Activated gamma-delta T cell treated with anti-CD3 and anti-CD28 coated beads, Interleukin-2, amount 50 U/mL, for 16 hours (primary cell): ENCODE results near the gene RBMS2.
A peak's percentile ranks its signal among the peaks of the same experiment; 100 is the strongest.
"Not testable (repeated sequence)": the region's sequence is repeated elsewhere in the genome, so short reads cannot be mapped to it uniquely, and the experiment has no call there.

Experiments used
- DNase-seq: peaks from one replicate; pipeline ENCODE4 v3.0.0-alpha.2; 2020; ENCODE audit warnings: low read depth

The RBMS2 gene

GRCh38 chr12:56518570-56518969 lies 3.0 kb upstream of the RBMS2 start:
- DNase-seq: no peak

- no peak for DNase-seq
Observed at GRCh38 chr12:56520048-56520447, 1.6 kb upstream of the RBMS2 start.

DNA sequence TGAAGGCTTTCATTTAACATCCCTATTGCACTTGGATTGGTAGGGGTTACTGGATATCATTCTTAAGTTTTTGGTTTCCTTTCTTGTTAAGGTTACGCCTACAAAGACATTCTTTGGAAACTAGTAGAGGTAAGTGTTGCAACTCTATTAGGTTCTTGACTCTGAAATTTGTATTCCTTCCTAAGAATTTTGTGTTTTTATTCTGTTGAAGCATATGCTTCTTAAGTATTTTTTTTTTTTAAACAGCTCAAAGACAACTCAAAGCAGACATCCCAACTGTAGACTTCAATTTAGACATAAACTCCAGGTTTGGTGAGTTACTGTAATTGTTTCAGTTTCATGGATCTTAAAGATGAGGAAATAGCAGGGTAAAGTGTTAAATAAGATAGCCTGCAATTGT lies 1.1 kb upstream of the RBMS2 start:
- DNase-seq: no peak

DNA sequence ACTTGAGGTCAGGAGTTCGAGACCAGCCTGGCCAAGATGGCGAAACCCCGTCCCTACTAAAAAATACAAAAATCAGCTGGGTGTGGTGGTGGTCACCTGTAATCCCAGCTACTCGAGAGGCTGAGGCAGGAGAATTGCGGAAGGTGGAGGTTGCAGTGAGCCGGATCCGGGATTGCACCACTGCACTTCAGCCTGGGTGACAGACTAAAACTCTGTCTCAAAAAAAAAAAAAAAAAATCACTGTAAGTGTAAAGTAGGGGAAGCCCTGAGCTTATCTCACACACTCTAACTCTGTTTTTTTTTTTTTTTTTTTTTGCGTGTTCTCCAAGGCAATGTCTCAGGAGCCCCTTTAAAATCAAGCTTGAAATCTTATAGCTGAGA lies 421 bp upstream of the RBMS2 start:
- DNase-seq: no peak

DNA sequence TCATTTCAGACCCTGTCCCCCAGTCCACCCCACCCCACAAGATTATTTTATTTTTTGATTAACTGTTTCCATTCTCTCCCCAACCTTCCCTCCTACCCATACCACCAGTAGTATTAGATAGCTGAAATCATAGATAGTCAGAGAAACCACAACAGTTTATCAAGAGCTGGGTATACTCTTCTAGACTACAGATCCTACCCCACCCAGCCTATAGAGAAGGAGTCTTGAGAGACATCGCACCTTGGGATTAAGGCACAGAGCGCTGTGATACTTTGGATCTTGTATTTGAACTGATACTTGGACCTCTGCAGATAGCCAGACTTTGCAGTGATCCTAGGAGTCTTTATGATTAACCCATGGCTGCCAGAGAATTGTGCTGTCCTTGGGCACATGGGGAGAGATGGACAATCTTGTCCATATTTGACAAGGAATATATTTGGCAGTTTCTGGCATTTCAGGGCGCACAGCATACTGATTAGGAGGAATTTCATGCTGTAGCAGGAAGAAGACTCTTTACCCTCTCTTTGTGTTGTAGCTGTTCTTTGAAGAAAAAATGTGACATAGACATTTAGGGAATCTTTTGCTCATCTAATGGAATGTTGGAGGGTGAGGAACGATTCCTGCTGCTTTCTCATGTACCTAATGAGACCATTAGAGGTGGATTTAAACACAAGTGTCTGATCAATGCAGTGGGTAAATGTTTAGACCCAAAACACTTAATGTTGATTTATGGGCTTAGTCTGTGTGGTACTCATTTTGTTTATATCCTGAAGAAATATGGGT lies 982 bp downstream of the RBMS2 start:
- DNase-seq: no peak

DNA sequence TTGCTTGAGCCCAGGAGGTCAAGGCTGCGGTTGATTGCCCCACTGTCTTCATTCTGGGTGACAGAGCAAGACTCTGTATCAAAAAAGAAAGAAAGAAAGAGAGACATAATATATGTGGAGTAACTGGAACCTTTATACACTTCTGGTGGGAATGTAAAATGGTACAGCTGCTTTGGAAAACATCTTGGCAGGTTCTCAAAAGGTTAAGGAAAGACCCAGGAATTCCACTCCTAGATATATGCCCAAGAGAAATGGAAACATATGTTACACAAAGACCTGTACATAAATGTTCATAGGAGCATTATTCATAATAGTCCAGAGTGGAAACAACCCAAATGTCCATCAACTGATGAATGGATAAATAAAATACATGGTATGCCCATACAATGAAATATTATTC lies 7.2 kb downstream of the RBMS2 start:
- DNase-seq: no peak

DNA sequence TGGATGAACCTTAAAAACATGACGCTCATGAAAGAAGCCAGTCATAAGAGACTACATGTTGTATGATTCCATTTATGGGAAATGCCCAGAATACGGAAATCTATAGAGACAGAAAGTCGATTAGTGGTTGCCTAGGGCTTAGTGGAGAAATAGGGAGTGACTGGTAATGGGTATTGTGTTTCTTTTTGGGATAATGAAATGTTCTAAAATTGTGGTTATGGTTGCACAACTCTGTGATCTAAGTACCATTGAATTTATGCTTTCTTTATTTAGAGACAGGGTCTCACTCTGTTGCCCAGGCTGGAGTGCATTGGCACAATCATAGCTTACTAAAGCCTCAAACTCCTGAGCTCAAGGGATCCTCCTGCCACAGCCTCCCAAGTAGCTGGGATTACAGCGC lies 8.0 kb downstream of the RBMS2 start:
- DNase-seq: no peak

DNA sequence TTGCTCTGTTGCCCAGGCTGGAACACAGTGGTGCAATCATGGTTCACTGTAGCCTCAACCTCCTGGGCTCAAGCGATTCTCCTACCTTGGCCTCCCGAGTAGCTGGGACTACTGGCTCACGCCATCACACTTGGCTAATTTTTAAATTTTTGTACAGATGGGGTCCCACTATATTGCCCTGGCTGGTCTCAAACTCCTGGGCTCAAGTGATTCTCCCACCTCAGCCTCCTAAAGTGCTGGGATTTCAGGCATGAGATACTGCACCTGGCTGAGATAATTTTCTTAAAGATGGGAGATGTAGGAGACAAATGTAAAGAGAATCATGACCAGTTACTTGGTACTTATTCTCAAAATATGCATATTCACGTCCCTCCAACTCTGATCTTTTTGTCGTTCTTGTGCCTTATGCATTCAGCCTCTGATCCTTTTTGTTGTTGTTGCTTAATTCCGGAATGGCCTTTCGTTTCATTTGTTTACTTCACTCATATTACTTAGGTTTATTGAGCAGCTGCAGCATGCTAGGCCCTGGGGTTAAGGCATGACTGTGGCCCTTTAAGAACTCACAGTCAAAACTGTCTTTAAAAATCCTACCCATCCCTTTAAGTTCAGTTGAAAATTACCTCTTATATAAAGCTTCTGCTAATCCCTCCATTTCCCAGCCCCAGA lies 8.9 kb downstream of the RBMS2 start:
- DNase-seq: no peak

DNA sequence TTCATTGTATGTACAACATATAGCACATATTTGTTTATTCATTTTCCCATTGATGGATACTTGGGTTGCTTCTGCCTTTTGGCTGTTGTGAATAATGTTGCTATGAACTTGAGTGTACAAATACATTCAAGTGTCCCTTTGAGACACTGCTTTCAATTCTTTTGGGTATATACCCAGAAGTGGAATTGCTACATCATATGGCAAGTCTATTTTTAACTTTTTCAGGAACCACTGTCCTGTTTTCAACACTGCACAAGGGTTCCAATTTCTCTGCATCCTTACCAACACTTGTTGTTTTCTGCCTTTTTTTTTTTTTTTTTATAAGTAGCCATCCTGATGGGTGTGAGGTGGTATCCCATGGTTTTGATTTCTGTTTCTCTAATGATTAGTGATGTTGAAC lies 15.9 kb downstream of the RBMS2 start:
- no peak for DNase-seq

GRCh38 chr12:56541631-56542030 lies 20.0 kb downstream of the RBMS2 start:
- DNase-seq: no peak

DNA sequence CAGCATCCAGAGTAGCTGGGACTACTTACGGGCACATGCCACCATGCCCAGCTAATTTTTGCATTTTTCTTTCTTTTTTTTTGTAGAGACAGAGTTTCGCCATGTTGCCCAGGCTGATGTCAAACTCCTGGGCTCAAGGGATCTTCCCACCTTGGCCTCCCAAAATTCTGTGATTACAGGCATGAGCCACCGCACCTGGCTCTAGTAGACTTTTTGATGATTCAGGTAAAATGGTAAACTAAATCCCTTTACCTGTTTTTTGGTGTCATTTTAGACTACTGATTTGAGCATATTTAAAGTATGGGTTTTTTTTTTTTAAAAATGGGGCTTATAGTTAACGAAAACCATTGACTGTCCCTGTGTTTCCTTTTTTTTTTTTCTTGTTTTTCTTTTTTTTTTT lies 20.5 kb downstream of the RBMS2 start:
- DNase-seq: no peak

GRCh38 chr12:56545023-56545604 lies 23.5 kb downstream of the RBMS2 start:
- no peak for DNase-seq

DNA sequence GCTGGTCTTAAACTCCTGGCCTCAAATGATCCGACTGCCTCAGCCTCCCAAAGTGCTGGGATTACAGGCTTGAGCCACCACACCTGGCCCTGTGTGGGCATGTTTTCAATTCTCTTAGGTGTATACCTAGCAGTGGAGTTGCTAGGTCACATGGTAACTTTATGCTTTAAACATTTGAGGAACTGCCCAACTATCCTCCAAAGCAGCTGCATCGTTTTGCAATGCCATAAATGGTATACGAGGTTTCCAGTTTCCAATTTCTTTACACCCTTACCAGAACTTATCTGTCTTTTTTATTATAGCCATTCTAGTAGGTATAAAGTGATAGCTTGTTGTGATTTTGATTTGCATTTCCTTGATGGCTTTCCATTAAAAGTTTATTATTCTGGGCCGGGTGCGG lies 25.1 kb downstream of the RBMS2 start:
- DNase-seq: no peak

DNA sequence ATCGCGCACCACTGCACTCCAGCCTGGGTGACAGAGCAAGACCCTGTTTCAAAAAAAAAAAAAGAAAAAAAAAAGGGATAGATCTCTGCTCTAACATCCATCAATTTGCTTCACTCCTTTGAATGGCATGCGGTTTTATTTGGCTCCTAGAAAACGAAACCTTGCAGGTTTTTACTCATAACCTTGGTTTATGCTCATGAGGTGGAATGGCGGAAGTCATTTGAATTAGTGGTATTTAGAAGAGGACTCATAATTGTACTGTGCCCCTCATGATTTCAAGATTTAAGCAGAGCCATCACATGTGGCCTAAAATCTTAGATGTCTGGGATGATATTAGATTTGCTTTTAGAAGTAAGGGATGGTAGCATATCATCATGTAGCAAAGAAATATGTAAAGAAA lies 29.4 kb downstream of the RBMS2 start:
- no peak for DNase-seq

- DNase-seq: no peak
Observed at GRCh38 chr12:56565510-56566101, 44.0 kb downstream of the RBMS2 start.

DNA sequence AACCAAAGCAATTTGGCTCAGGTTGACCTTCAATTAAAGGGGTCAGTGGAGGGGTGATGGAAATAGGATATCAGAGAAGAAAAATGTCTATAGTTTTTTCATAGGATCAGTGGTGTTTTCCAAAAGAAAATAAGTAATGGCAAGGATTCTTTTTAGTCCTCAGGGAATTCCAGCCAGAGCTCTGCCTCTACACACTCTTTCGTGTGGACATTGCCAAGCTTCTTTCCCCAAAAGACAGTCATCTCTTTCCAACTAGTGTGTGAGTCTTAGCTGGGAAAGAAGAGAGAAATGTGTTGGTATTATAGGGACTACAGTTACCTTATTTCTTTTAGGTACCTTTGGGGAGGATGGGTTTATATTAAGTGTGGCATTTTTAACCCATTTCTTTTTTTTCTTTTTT lies 46.5 kb downstream of the RBMS2 start:
- no peak for DNase-seq

DNA sequence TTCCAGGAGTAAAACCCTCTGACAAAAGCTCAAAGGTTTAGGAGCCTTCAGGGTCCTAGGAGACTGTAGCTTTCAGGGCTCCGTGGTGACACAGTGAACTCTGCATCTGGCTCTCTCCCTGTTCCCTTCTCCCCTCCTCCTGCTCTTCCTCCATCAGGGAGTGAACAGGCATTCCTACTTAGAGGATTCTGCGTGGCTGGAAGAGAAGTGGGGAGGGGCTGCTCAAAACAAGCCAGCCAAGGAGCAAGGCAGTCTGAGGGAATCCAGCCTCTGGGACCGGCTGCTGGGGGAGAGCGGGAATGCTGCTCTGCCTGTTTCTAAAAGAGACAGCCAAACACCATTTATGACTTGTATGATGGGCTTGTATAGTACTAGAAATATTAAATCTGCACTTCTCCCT lies 49.5 kb downstream of the RBMS2 start:
- no peak for DNase-seq

GRCh38 chr12:56572288-56572687 lies 50.7 kb downstream of the RBMS2 start:
- DNase-seq: no peak

DNA sequence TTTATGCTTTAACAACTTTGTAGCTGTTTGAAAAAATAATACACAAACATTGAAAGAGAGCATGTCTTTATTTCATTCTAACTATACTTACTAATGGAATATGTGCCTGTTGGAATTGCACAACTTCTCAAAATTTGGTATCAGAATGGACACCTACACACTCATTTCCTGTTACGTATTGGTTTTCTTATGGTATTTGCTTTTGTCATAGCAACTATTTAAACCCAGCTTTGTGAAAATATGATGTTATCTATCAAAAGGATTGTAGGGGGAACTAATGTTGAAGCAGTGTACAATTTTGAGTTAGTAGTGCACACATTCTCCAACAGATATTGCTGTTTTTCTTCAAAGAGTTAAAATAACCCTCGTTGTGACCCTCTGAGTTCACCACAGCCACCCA lies 52.6 kb downstream of the RBMS2 start:
- DNase-seq: no peak

DNA sequence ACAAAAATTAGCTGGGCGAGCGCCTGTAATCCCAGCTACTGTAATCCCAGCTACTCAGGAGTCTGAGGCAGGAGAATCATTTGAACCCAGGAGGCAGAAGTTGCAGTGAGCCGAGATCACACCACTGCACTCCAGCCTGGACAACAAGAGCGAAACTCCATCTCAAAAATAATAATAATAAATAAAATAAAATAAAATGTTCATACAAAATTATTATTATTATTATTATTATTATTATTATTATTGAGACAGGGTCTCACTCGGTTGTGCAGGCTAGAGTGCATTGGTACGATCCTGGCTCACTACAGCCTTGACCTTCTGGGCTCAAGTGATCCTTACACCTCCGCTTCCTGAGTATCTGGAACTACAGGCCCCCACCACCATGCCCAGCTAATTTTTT lies 55.6 kb downstream of the RBMS2 start:
- not testable (repeated sequence) for DNase-seq

DNA sequence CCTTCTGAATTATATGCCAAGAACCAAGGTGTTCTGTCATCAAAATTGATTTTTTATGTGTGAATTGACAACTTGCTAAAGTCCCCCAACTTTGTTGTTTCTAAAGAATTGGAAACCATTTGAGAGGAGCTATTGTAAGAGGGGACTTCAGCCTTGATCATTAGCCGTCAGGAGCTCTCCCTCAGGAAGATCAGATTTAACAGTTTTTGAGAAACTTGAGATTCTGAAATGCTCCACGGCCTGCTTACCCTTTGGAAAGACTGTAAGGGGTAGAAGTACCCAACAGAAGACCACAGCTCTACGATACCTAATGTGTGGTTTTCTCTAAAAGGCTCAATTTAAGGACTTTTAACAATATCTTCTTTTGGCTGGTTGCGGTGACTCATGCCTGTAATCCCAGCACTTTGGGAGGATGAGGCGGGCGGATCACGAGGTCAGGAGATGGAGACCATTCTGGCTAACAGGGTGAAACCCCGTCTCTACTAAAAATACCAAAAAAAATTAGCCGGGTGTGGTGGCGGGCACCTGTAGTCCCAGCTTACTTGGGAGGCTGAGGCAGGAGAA lies 57.4 kb downstream of the RBMS2 start:
- DNase-seq: no peak

- peak; percentile 31 for DNase-seq
Observed at GRCh38 chr12:56581418-56582145, 60.0 kb downstream of the RBMS2 start.
